HG02852 (cell line): ENCODE results near the gene NLRP8.
"Not testable (repeated sequence)": the region's sequence is repeated elsewhere in the genome, so short reads cannot be mapped to it uniquely, and the experiment has no call there.

Experiments
- ATAC-seq: cut with Tn5 transposase; IDR thresholded peaks from one replicate; pipeline ENCODE4 v1.9.1; 2021; ENCODE audit warnings: mild to moderate bottlenecking, moderate library complexity; ENCODE audit not compliant: unreplicated experiment

NLRP8 gene

DNA sequence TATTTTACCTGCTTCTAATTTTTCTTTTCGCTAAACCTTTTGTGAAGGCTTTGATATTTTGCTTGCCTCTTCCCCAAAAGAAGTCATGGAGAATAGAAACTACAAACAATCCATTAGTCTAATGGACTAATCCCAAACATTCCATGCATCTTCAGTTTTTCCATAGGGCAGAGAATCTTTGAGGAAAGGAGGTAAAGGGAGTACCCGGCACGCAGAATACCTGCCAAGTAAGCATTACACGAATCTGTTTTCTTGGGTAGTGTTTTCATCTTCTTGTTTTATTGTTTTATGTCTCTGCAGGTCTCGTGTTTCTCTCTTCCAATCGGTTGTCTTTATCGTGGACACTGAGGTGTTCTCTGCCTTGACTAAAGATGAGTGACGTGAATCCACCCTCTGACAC, at the start of gene NLRP8:
NLRP8 (plus strand) TSS at position 301 of the 400 bp plus-strand sequence.
- no peak for ATAC-seq

DNA sequence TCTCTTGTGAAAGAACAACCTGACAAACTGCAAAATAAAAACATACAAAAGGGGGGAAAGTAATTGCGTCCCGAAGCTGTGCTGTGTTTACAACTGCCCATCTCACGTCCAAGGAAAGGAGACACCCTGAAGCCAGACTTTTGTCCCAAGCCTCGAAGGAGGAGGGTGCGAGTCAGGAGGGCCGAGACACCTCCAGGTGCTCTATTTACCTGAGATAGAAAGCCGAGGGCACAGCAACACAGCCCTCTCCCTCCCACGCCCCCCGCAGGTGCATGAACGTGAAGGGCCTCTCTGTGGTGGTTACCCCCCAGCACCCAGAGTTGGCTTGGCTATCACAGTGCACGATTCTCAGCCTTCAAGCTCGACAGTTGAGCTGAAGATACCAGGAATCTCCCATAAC, 48.7 kb upstream of the NLRP8 start:
- ATAC-seq: no peak

DNA sequence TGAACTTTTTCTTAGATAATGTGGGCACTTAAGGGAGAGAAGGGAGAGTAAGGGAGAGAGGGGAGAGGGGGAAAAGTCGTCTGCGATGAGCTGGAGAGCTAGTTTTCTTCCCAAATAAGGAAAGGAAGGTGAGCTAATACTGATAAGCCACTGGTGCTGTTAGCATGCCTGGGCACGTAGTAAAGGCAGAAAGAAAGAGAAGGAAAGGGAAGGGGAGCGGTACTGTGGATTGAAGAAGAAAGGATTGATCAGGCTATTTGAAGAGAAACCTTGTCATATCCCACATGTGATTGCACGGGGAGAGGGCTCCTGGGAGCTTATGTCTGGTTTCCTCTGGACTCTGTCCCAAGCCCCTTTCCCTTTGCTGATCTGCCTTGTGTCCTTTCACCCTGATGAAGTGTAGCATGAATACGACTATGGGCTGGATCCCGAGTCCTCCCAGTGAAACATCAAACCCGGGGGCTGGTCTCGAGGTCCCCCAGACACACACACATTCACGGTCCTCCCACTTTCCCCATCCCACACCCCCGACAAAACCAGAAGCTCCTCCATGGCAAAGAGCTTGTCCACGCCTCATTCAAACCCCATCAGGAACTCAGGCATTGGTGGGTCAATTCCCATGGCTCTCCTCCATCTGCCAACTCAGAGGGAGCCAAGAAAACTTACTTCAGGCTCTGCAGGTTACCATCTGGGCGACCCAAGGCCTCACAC, 46.1 kb upstream of the NLRP8 start:
- no peak for ATAC-seq

DNA sequence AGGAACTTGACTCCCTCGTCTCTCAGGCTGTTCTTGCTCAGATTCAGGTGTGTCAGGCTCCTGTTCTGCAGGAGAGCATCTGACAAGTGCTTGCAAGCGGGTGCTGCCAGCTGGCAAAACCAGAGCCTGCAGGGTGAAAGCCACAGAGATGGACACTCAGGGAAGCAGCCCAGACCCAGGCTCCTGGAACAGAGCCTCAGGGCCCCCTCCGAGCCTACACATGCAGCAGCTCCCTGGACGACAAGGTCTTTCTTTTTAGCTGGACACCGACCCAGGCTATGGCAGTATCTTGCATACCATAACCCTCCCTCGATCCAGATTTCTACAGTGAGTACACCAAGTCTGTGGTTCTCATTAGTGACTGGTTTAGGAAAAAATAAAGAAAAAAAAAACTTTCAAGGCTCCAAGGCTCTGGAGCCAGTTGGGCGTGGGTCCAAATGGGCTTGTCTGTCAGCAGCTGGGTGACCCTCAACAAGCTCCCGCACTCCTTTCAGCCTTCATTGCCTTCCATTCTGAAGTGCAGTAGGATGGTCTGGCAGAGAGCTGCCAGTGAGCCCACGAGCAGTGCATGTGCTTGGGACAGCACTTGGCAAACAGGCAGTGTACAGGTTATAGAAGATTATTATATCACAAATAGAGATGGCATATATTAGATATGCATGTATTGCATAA, 45.4 kb upstream of the NLRP8 start:
- no peak for ATAC-seq

DNA sequence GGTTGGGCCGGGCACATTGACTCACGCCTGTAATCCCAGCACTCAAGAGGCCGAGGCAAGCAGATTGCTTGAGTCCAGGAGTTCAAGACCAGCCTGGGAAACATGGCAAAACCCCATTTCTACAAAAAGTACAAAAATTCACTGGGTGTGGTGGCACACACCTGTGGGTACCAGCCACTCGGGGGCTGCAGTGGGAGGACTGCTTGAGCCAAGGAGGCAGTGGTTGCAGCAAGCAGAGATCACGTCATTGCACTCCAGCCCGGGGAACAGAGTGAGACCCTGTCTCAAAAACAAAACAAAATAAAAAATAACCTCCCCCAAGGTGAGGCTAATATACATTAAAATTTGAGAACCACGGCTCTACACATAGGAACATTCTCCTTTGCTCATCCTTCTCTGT, 40.3 kb upstream of the NLRP8 start:
- ATAC-seq: no peak

DNA sequence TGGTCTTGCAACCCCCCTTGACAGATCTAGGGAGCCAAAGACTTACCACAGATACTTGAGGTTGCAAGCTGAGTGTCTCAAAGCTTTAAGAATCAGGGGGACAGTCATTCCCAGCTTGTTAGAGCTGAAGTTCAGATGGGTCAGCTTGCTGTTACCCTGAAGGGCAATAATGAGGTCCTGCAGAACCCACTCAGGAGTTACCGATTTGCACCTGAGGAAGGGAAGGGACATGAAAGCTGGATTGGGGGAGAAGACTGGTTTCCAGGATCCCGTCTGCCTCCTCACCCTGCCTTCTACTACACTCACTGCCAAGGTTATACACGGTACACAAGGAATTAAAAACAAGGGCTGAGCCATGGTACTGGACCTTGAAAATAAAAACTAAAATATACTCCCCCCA, 39.9 kb upstream of the NLRP8 start:
- ATAC-seq: no peak

DNA sequence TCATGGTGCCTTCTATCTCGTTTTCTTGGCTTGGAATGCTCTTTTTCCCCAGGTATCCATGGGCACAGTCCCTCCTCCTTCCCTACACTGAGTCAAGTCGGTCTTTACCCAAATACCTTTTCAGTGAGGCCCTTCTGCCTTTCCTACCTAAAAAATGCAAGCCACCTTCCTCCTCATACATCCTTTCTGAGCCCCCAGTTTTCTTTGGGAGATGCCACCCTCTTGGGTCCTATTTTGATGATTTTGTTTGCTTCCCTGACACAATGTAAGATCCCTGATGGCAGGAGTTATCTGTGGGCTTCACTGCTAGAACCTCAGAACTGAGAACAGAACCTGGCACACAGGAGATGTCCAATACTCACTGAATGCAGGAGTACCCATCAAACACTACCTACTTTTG, 37.8 kb upstream of the NLRP8 start:
- no peak for ATAC-seq

DNA sequence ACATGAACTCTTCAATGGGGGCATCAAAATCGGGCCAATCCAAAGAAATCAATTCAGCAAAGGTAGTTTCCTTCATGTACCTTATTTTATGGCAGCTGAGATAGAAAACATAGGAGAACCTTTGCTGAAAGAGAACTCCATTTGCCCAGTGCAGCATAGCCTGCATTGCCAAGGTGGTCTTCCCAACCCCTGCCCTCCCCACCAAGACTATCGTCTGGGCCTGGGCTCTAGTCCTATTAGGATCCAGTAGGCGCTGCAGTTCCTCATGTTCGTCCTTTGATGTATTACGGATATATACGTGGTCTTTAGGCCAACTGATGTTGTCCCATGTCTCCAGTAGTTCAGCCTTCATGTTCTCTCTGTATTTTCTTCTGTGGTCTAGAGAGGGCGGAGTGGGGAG, 34.7 kb upstream of the NLRP8 start:
- ATAC-seq: no peak

DNA sequence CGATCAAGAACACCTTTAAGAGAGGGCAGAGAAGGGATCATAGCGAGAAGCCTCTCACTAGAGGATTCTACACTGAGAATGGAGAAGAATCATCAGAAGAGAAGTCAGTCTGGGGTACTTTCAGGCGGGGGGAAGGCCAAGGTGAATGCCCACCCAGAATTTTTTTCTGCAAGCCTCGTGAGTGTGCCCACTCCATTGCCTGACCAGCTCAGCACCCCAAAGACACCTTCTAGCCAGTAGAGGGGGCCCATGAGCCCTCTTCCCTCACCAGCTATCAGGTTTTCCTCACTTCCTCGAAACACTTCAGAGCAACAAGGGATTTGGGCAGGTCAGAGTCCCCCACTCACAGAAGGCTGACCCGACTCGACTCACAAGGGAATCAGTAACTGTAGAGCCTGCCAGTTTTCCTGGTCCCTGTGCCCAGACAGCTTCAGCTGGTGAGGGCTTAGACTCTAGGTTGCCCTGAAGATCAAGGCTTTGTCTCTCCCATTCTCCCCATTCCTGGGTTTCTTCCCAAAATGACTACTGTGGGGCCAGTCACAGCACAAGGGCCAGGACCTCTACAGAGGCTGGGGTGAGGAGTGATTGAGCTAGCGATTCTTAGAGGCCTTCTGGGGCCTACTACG, 33.9 kb upstream of the NLRP8 start:
- ATAC-seq: no peak

DNA sequence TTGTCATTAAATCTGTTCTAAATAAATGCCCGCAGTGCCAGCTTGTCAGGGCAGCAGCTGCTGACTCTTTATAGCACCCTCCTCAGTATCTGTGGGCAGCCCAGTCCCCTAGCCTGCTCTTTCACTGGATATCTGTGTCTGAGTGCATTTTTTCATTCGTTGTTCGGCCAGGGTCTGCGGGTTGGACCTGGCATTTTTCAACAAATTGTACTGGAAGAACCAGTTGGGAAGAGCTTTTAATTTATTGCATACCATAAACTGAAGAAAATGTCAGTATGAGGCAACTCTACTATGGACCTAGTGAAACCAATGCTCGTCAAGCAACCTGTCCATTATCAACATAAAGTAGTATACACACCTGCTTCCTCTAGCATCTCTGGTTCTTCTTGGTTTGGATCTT, 24.1 kb upstream of the NLRP8 start:
- ATAC-seq: no peak

DNA sequence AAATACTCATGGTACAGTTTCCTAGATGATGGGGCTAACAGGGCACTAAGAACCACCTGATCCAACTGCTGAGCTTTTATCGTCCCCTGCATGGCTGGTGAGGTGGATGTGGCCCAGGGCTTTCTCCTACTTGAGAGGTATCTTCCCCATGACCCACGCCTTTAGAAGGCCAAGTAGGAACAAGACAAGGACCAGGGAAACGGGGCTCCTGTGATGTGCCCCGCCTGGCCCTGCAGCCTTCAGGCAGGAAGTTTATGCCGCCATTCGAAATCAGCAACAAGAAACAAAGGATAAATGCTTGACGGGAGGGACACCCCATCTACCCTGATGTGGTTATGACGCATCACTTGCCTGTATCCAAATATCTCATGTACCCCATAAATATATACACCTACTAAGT, 19.6 kb upstream of the NLRP8 start:
- ATAC-seq: no peak

DNA sequence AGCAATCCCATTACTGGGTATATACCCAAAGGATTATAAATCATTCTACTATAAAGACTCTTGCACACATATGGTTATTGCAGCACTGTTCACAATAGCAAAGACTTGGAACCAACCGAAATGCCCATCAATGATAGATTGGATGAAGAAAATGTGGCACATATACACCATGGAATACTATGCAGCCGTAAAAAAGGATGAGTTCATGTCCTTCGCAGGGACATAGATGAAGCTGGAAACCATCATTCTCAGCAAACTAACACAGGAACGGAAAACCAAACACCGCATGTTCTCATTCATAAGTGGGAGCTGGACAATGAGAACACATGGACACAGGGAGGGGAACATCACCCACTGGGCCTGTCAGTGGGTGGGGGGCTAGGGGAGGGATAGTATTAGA, 18.4 kb upstream of the NLRP8 start:
- ATAC-seq: not testable (repeated sequence)

DNA sequence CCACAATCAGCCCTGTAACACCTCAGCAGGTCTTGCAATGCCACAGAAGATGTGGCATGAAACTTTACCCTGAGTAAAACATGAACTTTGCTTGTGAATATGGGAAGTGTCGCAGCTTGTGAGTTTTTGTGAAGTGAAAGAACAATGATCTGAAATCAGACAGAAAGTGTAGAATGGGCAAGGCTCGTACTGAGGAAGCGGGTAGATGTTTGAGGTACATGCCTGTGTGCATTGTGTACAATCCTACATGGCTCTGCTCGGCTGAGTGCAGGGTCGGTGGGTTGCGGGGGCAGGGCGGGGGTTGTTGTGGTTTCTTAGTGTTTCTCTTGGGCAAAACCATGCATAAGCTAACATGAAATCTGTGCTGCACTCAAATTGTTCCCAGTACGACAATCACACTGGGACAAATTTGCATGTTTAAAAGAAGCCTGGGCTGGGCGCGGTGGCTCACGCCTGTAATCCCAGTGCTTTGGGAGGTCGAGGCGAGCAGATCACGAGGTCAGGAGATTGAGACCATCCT, 16.6 kb upstream of the NLRP8 start:
- ATAC-seq: no peak

DNA sequence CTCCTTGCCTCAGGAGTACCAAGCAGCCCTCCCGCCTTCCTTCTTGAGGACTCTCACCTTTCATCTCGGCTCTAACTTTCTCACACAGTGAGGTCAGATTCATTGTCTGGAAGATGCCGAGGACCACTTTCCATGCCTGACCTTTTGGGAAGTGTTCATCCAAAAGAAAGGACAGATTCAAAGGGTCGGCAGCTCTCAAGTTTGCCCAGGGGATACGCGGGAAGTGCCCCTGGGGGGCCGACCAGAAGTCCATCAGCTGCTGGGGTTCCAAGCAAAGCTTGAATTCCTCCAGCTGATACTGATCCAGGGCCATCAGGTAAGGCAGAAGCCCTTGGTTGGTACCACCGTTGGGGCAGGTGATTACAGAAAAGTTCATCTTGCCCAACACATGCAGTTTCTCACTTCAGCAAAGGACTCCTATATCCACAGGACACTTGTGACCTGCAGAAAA, 15.7 kb upstream of the NLRP8 start, which contains the start of gene NLRP13:
NLRP13 (minus strand) TSS at position 401 of the 451 bp plus-strand sequence; CDS start at position 376, 25 bp downstream.
- no peak for ATAC-seq

DNA sequence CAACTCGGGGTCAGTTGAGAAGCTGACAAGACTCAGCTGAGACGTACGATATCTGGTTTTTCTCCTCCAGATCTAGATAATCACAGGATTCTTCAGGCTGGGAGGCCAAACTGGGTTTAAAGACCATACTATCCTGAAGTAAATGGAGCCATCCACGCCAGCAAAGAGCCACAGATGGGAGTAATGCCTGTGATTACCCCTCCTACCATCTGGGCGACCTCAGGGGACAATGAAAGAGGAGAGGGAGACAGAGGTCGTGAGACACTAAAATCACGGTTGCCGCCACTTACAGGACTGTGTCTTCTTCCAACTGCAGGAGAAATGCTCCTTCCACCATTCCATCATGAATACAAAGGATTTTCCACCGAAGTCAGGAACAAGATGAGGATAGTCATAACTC, 12.4 kb upstream of the NLRP8 start:
- no peak for ATAC-seq

DNA sequence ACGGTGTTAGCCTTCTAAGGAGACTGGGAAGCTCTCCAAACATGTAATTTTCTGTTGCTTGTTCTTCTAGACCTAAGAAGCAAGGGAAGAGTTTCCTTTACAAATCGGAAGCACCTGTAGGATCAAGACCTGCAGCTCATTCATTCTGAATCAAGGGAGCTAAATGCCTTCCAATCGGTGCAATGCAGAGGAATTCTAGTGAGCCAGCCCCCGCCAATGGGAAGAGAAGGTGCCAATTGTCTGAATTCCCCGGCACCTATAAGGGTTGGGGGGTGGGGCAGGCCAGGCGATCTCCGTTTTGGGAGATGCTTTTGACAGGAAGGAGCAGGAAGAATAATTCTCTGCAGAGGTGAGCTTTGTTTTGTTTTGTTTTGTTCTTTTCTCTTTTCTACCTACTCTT, 8.4 kb upstream of the NLRP8 start:
- no peak for ATAC-seq

DNA sequence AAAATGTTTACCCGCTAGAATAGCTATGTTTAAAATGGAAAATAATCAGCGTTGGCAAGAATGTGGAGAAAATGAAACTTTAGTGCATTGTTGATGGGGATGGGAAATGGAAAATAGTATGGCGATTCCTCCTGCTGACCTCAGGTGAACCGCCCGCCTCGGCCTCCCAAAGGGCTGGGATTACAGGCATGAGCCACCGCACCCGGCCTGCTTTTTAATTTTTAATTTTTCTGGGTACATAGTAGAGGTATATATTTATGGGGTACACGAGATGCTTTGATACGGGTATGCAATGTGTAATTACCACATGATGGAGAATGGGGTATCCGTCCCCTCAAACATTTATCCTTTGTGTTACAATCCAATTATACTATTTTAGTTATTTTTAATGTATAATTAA, 7.3 kb upstream of the NLRP8 start:
- ATAC-seq: no peak

DNA sequence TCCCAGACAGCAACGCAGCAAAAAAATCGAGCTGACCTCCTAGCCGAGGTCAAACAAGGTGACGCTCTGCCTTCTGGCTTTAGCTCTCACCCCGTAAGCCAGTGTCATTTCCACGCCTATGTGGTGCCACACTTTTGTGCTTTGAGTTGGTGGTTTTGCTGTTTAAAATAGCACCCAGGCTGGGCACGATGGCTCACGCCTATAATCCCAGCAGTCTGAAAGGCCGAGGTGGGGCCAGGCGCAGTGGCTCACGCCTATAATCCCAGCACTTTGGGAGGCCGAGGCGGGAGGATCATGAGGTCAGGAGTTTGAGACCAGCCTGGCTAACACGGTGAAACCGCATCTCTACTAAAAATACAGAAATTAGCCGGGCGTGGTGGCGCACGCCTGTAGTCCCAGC, 2.9 kb downstream of the NLRP8 start:
- not testable (repeated sequence) for ATAC-seq

DNA sequence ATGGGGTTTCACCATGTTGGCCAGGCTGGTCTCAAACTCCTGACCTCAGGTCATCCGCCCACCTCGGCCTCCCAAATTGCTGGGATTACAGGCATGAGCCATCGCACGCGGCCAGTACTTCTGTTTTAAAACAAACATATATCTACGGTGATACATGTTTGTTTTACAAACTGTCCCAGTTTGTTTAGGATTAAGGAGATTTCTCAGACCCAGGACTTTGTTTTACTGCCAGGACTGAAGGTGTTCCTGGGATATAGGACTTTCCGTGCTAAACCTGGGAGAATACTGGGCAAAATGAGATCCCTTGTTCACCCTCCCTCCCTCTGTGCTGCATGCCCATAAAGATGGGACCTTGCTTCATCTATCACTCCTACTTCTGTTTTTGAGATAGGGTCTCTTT, 8.8 kb downstream of the NLRP8 start:
- no peak for ATAC-seq

DNA sequence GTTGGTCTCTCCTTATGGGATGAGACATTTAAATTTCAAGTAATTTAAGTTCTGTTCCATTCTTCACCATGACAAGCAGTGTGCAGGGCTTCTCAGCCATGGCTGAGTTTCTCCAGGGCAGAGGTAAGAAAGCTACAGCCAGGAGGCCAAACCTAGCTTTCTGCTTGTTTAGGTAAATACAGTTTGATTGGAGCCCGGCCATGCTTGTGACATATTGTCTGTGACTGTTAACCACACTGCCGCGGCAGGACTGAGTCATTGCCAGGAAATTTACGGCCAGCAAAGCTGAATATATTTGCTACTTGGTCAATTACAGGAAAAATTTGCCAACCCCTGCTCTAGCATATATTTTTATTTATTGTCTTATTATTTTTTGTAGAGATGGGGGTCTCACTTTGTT, 10.7 kb downstream of the NLRP8 start:
- no peak for ATAC-seq

DNA sequence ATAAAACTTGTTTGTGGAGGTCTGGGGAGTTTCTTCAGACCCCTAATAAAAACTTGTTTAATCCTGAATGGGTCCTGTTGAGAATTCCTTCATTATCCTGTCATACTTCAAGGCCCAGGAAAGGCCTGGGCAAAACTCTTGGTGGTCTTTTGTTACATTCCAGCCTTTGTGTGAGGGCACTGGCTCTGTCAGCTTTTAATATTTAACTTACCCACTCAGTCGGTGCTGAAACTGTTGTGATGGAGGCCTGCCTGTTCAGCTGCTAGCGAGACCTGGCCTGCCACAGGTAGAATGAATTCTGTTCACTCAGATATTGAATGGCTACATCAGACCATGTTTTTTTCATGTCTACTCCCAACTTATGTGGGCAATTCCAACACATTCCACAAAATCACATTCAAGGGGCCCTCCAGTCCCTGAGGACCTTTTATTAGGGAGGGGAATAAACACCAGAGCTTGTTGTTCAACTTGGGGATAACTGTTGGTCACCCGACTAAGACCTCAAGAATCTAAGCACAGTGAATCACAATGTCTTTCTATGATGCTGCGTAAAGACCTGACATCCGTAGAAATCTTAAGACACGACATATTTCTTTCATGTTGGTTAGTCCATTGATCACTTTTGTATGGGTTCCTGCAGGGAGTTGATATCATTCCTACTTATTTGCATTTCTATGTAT, 12.5 kb downstream of the NLRP8 start:
- no peak for ATAC-seq
